ENCODE measurements around the gene SLC6A18.

SLC6A18 gene

DNA sequence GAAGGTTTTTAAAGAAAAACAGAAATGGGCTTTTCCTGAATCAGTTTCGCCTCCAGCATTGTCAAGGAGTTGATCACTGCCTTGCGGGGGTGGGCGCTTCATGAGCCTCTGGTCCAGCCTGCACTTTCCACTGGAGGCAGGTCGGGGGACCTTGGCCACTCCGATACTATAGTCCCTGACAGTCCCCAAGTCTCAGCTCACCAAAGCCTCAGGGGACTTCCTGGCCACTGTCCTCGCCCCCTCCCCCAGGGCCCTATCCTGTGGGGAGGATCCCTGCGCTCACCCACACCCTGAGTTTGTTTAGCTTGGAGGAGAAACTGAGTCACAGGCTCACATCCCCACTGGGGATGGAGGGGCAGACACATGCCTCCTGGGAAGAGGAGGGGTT is 22.4 kb upstream of the SLC6A18 start:
- TF ChIP-seq SIN3A (IDR thresholded peaks at IDR 0.05; ENCODE audit: borderline replicate concordance, insufficient read depth, low read length) (no peak), TAF1 (IDR thresholded peaks at IDR 0.05; ENCODE audit: borderline replicate concordance, insufficient read depth, low read length) (no peak), POLR2AphosphoS5 (IDR thresholded peaks at IDR 0.05; ENCODE audit: low read depth, low read length) (no peak), FOXP2 (optimal IDR thresholded peaks at IDR 0.05; ENCODE audit: borderline replicate concordance, extremely low read depth, extremely low read length, insufficient read depth) (no peak)
- TF ChIP-seq, protein P1, sequence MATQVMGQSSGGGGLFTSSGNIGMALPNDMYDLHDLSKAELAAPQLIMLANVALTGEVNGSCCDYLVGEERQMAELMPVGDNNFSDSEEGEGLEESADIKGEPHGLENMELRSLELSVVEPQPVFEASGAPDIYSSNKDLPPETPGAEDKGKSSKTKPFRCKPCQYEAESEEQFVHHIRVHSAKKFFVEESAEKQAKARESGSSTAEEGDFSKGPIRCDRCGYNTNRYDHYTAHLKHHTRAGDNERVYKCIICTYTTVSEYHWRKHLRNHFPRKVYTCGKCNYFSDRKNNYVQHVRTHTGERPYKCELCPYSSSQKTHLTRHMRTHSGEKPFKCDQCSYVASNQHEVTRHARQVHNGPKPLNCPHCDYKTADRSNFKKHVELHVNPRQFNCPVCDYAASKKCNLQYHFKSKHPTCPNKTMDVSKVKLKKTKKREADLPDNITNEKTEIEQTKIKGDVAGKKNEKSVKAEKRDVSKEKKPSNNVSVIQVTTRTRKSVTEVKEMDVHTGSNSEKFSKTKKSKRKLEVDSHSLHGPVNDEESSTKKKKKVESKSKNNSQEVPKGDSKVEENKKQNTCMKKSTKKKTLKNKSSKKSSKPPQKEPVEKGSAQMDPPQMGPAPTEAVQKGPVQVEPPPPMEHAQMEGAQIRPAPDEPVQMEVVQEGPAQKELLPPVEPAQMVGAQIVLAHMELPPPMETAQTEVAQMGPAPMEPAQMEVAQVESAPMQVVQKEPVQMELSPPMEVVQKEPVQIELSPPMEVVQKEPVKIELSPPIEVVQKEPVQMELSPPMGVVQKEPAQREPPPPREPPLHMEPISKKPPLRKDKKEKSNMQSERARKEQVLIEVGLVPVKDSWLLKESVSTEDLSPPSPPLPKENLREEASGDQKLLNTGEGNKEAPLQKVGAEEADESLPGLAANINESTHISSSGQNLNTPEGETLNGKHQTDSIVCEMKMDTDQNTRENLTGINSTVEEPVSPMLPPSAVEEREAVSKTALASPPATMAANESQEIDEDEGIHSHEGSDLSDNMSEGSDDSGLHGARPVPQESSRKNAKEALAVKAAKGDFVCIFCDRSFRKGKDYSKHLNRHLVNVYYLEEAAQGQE (IDR thresholded peaks at IDR 0.05; ENCODE audit: insufficient read depth in 1 of 2, low read depth in 2 of 2, low read length in 2 of 2), result no peak

DNA sequence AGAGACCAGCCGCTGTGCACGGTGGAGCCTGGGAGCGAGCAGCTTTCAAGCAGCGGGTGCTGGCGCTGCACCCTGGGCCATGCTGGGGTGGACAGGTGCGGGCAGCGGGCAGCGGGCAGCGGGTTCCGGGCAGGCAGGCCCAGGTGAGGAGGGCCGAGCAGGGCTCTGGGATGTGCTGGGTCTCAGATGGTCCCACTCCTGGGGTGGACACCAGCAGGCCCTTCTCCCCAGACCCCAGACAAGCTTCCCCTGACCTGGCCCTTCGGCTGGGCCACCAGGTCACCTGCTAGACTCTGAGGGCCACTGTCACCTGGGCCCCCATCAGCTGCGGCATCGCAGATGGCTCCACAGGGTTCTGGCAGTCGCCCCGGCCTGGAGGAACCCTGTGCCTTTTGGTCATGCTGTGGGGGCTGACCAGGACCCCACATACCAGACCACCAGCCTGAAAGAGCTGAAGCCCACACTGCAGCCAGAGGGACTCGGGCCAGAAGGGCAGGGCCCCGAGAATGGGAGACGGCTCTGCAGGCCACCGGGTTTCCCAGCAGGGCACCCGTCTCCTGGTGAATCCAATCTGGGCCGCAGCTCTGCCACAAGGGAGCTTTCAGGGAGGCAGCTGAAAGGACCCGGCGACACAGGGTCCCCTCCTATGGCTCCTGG is 21.7 kb upstream of the SLC6A18 start:
- TF ChIP-seq SIN3A (IDR thresholded peaks at IDR 0.05; ENCODE audit: borderline replicate concordance, insufficient read depth, low read length), result no peak
- TF ChIP-seq TAF1 (IDR thresholded peaks at IDR 0.05; ENCODE audit: borderline replicate concordance, insufficient read depth, low read length), result no peak
- TF ChIP-seq FOXP2 (optimal IDR thresholded peaks at IDR 0.05; ENCODE audit: borderline replicate concordance, extremely low read depth, extremely low read length, insufficient read depth), result no peak
- TF ChIP-seq, protein P1 (IDR thresholded peaks at IDR 0.05; ENCODE audit: insufficient read depth in 1 of 2, low read depth in 2 of 2, low read length in 2 of 2), result no peak
- no peak for TF ChIP-seq POLR2AphosphoS5 (IDR thresholded peaks at IDR 0.05; ENCODE audit: low read depth, low read length)

DNA sequence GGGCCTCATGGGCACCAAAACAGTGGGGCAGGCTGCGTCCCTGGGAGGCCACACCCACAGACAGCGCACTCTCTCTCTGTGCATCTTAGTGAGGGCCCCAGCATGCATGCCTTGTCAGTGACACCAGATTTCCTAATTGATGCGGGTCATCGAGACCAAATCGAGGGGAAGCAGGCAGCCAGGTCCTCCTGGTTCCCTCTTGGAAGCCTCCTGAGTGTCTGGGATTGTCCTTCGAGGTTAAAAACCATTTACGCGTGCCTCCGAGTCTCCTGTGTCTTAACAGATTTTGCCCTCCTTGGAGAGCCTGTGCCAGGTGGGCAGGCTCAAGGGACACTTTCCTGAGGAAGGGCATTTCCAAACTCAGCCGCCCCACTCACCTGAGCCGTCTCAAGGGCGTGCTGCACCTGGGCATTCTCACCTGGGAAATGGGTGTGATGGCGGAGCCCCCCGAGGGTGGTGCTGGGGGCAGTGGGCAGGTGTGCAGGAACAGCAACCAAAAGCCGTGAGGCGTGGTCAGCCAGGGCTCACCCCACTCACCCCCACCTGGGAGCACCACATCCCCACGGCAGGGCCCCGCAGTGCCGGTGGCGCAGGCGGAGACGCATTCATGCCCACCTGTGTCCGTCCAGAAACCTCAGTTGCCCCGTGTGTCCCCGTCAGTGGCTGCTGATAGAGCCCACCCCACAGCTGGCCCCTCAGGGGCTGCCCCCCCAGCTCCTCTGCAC is 21.1 kb upstream of the SLC6A18 start:
- TF ChIP-seq TAF1 (IDR thresholded peaks at IDR 0.05; ENCODE audit: borderline replicate concordance, insufficient read depth, low read length), result no peak
- TF ChIP-seq POLR2AphosphoS5 (IDR thresholded peaks at IDR 0.05; ENCODE audit: low read depth, low read length), result no peak
- TF ChIP-seq FOXP2 (optimal IDR thresholded peaks at IDR 0.05; ENCODE audit: borderline replicate concordance, extremely low read depth, extremely low read length, insufficient read depth), result no peak
- TF ChIP-seq, protein P1 (IDR thresholded peaks at IDR 0.05; ENCODE audit: insufficient read depth in 1 of 2, low read depth in 2 of 2, low read length in 2 of 2), result no peak

DNA sequence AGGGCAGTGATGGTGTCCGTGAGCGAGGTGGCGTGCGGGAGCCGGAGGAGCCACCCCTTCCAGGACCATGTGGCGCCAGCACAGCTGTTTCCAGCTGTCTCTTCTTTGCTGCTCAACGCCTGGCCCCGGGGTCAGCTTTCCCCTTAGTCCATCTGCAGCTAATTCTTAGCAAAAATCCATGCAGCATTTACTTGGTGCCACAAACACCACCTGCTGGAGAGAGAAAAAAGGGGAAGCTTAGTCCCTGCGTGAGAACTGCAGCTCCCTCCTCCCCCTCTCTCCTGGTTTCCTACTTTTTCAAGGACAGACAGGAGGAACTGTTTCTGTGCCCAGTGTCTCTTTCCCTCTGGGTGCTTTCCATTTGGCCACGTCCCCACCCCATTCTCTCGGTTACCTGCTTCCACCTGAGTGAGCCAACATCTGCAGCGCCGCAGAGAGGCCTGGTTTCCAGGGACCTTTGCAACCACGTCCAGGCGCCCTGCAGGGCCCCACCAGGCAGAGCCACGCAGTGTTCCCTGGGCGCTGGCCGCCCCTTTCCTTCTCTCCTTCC is 20.4 kb upstream of the SLC6A18 start:
- TF ChIP-seq FOXP2 (optimal IDR thresholded peaks at IDR 0.05; ENCODE audit: borderline replicate concordance, extremely low read depth, extremely low read length, insufficient read depth), result no peak
- TF ChIP-seq TAF1 (IDR thresholded peaks at IDR 0.05; ENCODE audit: borderline replicate concordance, insufficient read depth, low read length), result no peak
- TF ChIP-seq SIN3A (IDR thresholded peaks at IDR 0.05; ENCODE audit: borderline replicate concordance, insufficient read depth, low read length), result no peak
- TF ChIP-seq, protein P1 (IDR thresholded peaks at IDR 0.05; ENCODE audit: insufficient read depth in 1 of 2, low read depth in 2 of 2, low read length in 2 of 2), result no peak
- no peak for TF ChIP-seq POLR2AphosphoS5 (IDR thresholded peaks at IDR 0.05; ENCODE audit: low read depth, low read length)

All from PFSK-1 (cell line).